Measurements from ENCODE around the gene NID2.

DNA sequence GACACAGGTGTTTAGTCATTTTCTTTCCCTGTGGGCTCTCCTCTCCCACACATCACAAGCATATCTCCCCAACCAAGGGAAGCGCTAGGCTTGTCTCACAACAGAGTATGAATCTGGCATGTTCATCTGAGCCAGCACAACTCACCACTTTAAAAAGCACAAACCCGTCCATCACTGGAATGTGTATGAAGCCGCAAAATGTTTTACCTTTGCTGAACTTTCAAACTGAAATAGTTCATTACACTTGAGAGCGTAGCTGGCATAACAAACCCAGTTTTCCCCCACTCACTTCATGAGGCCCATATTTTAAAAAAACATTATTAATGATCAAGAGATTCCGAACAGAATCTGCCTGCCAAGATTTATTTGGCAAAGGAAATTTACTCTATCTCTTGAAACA, 15.8 kb downstream of the NID2 start:
- TF ChIP-seq, protein P1, sequence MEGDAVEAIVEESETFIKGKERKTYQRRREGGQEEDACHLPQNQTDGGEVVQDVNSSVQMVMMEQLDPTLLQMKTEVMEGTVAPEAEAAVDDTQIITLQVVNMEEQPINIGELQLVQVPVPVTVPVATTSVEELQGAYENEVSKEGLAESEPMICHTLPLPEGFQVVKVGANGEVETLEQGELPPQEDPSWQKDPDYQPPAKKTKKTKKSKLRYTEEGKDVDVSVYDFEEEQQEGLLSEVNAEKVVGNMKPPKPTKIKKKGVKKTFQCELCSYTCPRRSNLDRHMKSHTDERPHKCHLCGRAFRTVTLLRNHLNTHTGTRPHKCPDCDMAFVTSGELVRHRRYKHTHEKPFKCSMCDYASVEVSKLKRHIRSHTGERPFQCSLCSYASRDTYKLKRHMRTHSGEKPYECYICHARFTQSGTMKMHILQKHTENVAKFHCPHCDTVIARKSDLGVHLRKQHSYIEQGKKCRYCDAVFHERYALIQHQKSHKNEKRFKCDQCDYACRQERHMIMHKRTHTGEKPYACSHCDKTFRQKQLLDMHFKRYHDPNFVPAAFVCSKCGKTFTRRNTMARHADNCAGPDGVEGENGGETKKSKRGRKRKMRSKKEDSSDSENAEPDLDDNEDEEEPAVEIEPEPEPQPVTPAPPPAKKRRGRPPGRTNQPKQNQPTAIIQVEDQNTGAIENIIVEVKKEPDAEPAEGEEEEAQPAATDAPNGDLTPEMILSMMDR (conservative IDR thresholded peaks at IDR 0.05; ENCODE audit: low read depth, low read length): no peak
- no peak for TF ChIP-seq EZH2phosphoT487 (IDR thresholded peaks at IDR 0.05; ENCODE audit: borderline replicate concordance, low read length)

Data from PC-3 (cell line).